Suppressor macrophage treated with lipopolysaccharide for 4 hours (primary cell): ENCODE measurements around the gene DDX1.
"Not testable (repeated sequence)": the region's sequence is repeated elsewhere in the genome, so short reads cannot be mapped to it uniquely, and the experiment has no call there.

Experiments used
- DNase-seq: peaks from one replicate; pipeline ENCODE4 v3.0.0-alpha.2; 2020

The DDX1 gene

GRCh38 chr2:15591692-15592463 is at the start of gene DDX1:
DDX1 (plus strand) TSS chr2:15591868; CDS start chr2:15591934, 66 bp downstream.
- peak; percentile 92 for DNase-seq

- DNase-seq: not testable (repeated sequence)
Measured at GRCh38 chr2:15542269-15542668, 49.4 kb upstream of the DDX1 start.

- no peak for DNase-seq
Measured at GRCh38 chr2:15543053-15543452, 48.6 kb upstream of the DDX1 start.

GRCh38 chr2:15543541-15543940 is 48.1 kb upstream of the DDX1 start:
- DNase-seq: no peak

GRCh38 chr2:15544227-15544626 is 47.4 kb upstream of the DDX1 start:
- no peak for DNase-seq

- DNase-seq: no peak
Measured at GRCh38 chr2:15546297-15547098, 45.2 kb upstream of the DDX1 start.

GRCh38 chr2:15547115-15547876 is 44.4 kb upstream of the DDX1 start:
- no peak for DNase-seq

GRCh38 chr2:15548974-15549373 is 42.7 kb upstream of the DDX1 start:
- no peak for DNase-seq

GRCh38 chr2:15553519-15553918 is 38.1 kb upstream of the DDX1 start:
- no peak for DNase-seq

- no peak for DNase-seq
Measured at GRCh38 chr2:15553951-15554350, 37.7 kb upstream of the DDX1 start.

- DNase-seq: no peak
Measured at GRCh38 chr2:15554525-15555218, 37.0 kb upstream of the DDX1 start.

- DNase-seq: no peak
Measured at GRCh38 chr2:15555760-15556193, 35.9 kb upstream of the DDX1 start.

- no peak for DNase-seq
Measured at GRCh38 chr2:15556311-15556930, 35.2 kb upstream of the DDX1 start.

- no peak for DNase-seq
Measured at GRCh38 chr2:15557887-15558311, 33.8 kb upstream of the DDX1 start.

- no peak for DNase-seq
Measured at GRCh38 chr2:15559379-15560139, 32.1 kb upstream of the DDX1 start.

- peak; percentile 18 for DNase-seq
Measured at GRCh38 chr2:15560140-15560987, 31.3 kb upstream of the DDX1 start.

GRCh38 chr2:15560988-15561573 is 30.6 kb upstream of the DDX1 start, which contains the start of gene NBAS:
NBAS (minus strand) TSS chr2:15561334; CDS start chr2:15561304, 30 bp downstream.
- DNase-seq: peak; percentile 89

- peak; percentile 15 for DNase-seq
Measured at GRCh38 chr2:15561574-15562344, 29.9 kb upstream of the DDX1 start.
